GM19463 (cell line): ENCODE results near the gene IQCN.
"Not testable (repeated sequence)": the region's sequence is repeated elsewhere in the genome, so short reads cannot be mapped to it uniquely, and the experiment has no call there.

ENCODE experiments used
- ATAC-seq: cut with Tn5 transposase; IDR thresholded peaks from one replicate; pipeline ENCODE4 v1.9.1; 2021; ENCODE audit warnings: mild to moderate bottlenecking, moderate library complexity; ENCODE audit not compliant: unreplicated experiment

The IQCN gene

DNA sequence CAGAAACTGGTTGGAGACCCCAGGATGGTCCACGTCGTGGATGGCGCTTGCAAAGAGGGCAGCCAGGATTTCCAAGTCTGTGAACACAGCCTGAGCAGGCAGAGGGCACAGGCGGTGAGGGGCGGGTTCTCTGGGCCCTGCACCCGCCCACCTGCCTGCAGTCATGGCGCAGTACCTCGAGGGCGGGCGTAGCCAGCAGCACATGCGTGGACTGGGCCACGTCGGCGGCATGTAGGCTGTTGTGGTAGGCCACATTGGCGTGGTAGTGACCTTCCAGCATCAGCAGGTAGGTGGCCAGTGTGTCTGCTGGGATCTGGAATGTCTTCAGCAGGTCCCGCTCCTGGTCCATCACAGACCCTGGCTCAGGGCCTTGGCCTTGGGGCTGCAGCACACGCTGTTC, 56.1 kb downstream of the IQCN start:
- ATAC-seq: no peak

DNA sequence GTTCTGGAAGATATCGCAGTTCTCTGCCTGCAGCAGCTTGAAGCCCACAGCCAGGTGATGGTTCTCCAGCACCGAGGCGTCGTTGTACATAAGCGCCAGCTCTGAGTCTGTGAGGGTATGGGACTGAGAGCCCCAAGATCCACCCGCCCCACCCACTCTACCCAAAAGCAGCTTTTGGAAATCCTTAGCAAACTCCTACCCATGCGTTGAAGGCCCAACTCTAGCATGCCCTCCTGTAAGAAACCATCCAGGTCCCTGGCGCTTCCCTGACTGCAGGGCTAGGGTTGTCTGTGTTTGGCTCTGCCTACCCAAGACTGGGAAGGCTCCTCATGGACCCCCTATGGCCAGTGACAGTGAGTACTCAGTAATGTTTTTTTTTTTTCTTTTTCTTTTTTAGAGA, 57.5 kb downstream of the IQCN start:
- ATAC-seq: no peak

DNA sequence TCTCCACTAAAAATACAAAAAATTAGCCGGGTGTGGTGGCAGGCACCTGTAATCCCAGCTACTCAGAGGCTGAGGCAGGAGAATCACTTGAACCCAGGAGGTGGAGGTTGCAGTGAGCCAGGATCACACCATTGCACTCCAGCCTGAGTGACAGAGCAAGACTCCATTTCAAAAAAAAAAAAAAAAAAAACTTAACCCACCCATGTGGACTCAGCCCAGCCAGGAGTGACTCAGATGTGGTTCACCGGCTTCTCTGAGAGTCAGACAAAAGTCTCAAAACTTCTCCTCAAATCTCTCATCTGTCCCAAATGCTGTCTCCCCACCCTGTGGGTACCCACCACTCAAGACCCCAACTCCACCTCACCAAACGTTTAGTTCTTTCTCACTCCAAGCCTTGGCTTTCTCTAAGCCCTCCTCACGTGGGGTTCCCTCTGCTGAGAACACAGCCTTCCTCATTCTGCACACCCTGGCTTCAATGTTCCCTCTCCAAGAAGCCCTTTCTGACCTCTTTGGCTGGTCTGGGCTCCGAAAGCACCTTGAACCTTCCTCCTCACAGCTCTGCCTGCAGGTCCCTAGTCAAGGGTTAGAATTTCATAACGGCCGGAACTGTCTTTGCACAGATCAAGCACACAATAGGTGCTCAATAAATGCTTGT, 59.3 kb downstream of the IQCN start:
- ATAC-seq: no peak

DNA sequence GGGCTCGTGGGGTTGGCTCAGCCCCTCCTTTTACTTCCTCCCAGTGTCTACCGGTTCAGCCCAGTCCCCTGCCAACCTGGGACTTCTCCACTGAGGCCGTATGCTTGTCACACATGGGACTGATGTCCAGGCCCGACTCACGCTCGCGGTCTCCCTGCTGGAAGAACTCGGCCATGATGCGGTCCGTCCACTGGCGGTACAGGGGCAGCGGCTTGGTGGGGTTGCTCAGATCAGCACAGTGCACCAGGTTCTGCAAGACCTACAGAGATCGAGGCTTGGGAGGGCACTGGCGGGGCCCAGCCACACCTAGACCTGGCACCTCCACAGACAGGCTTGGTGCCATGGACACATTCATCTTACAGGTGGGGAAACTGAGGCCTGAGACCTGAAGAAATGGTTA, 62.6 kb downstream of the IQCN start:
- no peak for ATAC-seq

DNA sequence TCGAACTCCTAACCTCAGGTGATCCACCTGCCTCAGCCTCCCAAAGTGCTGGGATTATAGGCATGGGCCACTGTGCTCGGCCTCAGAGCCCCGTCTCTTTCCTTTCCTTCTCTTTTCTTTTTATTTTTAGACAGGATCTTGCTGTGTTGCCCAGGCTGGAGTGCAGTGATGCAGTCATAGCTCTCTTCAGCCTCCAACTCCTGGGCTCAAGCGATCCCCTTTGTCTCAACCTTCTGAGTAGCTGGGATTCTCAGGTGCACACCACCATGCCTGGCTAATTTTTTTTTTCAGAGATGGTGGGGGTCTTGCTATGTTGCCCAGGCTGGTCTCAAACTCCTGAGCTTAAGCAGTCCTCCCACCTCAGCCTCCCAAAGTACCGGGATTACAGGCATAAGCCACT, 64.3 kb downstream of the IQCN start:
- ATAC-seq: not testable (repeated sequence)

DNA sequence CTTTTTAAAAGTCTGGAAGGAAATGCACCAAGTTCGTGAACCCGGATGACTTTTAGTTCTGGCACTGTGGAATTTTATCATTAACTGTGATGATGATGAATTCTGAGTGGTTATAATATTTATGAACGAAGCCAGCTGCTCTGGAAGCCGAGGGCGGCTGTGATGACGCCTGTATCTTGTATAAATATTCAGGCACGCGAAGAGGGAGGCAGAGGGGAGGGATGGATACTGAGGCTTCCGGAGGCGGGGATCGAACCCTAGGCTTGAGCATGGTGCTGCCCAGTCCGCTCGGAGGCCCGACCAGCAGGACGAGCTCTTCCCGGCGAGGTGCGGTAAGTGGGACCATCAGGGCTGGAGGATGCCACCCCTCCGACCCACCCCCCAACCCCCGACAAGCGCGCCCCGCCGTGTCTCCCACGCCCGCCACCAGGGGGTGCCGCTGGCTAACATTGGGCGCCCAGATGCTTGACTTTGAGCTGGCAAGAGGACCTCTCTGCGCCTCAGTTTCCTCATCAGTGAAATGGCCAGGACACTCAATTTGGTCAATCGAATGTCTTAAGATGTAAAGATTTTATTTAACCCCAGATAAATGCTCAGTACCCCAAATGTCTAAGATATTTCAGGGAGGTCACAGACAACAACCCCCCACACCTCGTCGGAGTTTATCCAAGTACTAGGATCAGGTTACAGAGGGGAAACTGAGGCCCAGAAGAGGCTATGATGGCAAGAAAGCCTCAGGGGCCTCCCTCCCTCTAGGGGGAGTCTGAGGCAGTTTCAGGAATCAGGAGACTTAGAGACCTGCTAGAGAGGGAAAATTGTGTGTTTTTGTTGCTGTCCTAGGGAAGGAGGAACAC, 65.9 kb downstream of the IQCN start:
- ATAC-seq: no peak
